K562 (cell line): Measurements from ENCODE around the gene ACOT13. TPM values are rescaled to one million over a fixed set of nuclear protein-coding genes. Genes with fewer than 3 reads are reported as not detected.
A peak's percentile ranks its signal among the peaks of the same experiment; 100 is the strongest.

Experiments used
- ATAC-seq: fragments of 200-7000 bp; cut with Tn5 transposase; 3 replicates; pipeline ENCODE4 v1.9.1; 2020; ENCODE audit warnings: moderate library complexity
- BruUV-seq: library from RNA; stranded (reverse); fragments of 400-500 nt; replicated peaks from 2 replicates; lab custom pipeline; 2021; lab: Mats Ljungman, UMichigan
- CTCF ChIA-PET: fragments of 300-600 bp; formaldehyde crosslinking; extraction: SDS; loops from one replicate; lab custom pipeline; 2021; ENCODE audit warnings: low intra/inter-chr PET ratio; lab: Yijun Ruan, JAX
- POLR2A ChIA-PET: fragments of 300-600, 350-650 bp; sonication (Branson Sonifier 250); formaldehyde crosslinking; extraction: SDS; loops from one replicate; lab custom pipeline; 2021; ENCODE audit warnings: antibody characterized with exemption, inconsistent platforms; lab: Yijun Ruan, JAX
- DNase-seq, 4 experiments: peaks; one replicate each; pipeline versions ENCODE4 v3.0.0 to v3.0.0-alpha.2; 2011 to 2018; ENCODE audit warnings: low spot score in 3 of 4, mixed read lengths in 3 of 4; ENCODE audit errors: extremely low read depth in 1 of 4
- FAIRE-seq: peaks from 2 replicates; lab custom pipeline; 2011; peaks lifted over from hg19 to GRCh38; lab: Jason Lieb, UNC
- H2AFZ ChIP-seq: 2 replicates; pipeline ENCODE4 v1.6.0; 2011; ENCODE audit warnings: low read depth, low read length, control low read depth, inconsistent platforms
- H3K27ac ChIP-seq: fragments of 200-600 bp; 3 replicates; pipeline ENCODE4 v1.8.0; 2011; ENCODE audit warnings: low read depth, mild to moderate bottlenecking, control low read depth, inconsistent platforms, low read length, moderate library complexity, mixed read lengths; ENCODE audit errors: extremely low read depth
- H3K27me3 ChIP-seq, 2 experiments: fragments of 300-600 bp in 1 of 2; 2 replicates in 1 of 2; 3 replicates in 1 of 2; pipeline versions ENCODE4 v1.6.0 to v1.8.0; 2011; ENCODE audit warnings: inconsistent platforms in 2 of 2, low read length in 2 of 2, mild to moderate bottlenecking in 1 of 2, mixed read lengths in 1 of 2, moderate library complexity in 1 of 2; ENCODE audit not compliant: control insufficient read depth in 2 of 2, insufficient read depth in 2 of 2
- H3K36me3 ChIP-seq: fragments of 300-600 bp; 3 replicates; pipeline ENCODE4 v1.8.0; 2011; ENCODE audit warnings: mild to moderate bottlenecking, low read length, inconsistent platforms; ENCODE audit not compliant: control insufficient read depth, insufficient read depth
- H3K4me1 ChIP-seq, 2 experiments: fragments of 200-600 bp in 1 of 2; replicated peaks in 1 of 2; 2 replicates in 1 of 2; 3 replicates in 1 of 2; pipeline versions ENCODE4 v1.5.1 to v1.8.0; 2011; ENCODE audit warnings: inconsistent platforms in 2 of 2, low read length in 2 of 2, mild to moderate bottlenecking in 1 of 2, mixed read lengths in 1 of 2, moderate library complexity in 1 of 2; ENCODE audit not compliant: control insufficient read depth in 2 of 2, insufficient read depth in 2 of 2
- H3K4me2 ChIP-seq: 2 replicates; pipeline ENCODE4 v1.6.1; 2011; ENCODE audit warnings: low read length, control low read depth, inconsistent platforms, mixed read lengths; ENCODE audit not compliant: insufficient read depth
- H3K4me3 ChIP-seq: fragments of 200-600 bp; sonication (generic), shearing (Covaris generic); 2 replicates; pipeline ENCODE4 v1.5.1; 2016; ENCODE audit warnings: control low read depth, inconsistent platforms
- H3K79me2 ChIP-seq: fragments of 200-600 bp; 3 replicates; pipeline ENCODE4 v1.8.0; 2011; ENCODE audit warnings: low read length, inconsistent platforms; ENCODE audit not compliant: control insufficient read depth, insufficient read depth
- H3K9ac ChIP-seq, 2 experiments: 2 replicates each; pipeline versions ENCODE4 v1.6.0 to v1.6.1; 2011; ENCODE audit warnings: low read depth in 2 of 2, low read length in 2 of 2, control low read depth in 1 of 2, inconsistent platforms in 1 of 2, mild to moderate bottlenecking in 1 of 2, mixed read lengths in 1 of 2; ENCODE audit not compliant: insufficient read depth in 1 of 2
- H3K9me1 ChIP-seq: one replicate; pipeline ENCODE4 v1.6.0; 2011; ENCODE audit warnings: inconsistent platforms, mild to moderate bottlenecking, low read length, moderate library complexity; ENCODE audit not compliant: control insufficient read depth, insufficient read depth
- H3K9me3 ChIP-seq: replicated peaks from 2 replicates; pipeline ENCODE4 v1.5.1; 2011; ENCODE audit warnings: low read depth, low read length, inconsistent platforms; ENCODE audit not compliant: control insufficient read depth, insufficient read depth
- H4K20me1 ChIP-seq: replicated peaks from 2 replicates; pipeline ENCODE4 v1.6.1; 2011; ENCODE audit warnings: low read length, inconsistent platforms, mixed read lengths; ENCODE audit not compliant: control insufficient read depth, insufficient read depth
- ETV1 ChIP-seq: fragments of 450-650 bp; conservative IDR thresholded peaks from 2 replicates; pipeline ENCODE4 v1.6.1; 2016; ENCODE audit warnings: missing genetic modification characterization, control low read depth, low read depth, missing compliant biosample characterization
- IFI16 ChIP-seq: fragments of 250-450 bp; sonication (Bioruptor Pico); IDR thresholded peaks from 2 replicates; pipeline ENCODE4 v2.1.2; 2022; ENCODE audit warnings: mild to moderate bottlenecking, inconsistent platforms
- MEF2D ChIP-seq: conservative IDR thresholded peaks from 2 replicates; pipeline ENCODE4 v1.6.1; 2016; ENCODE audit warnings: low read depth, missing genetic modification characterization, missing compliant biosample characterization
- PYGO2 ChIP-seq: fragments of 450-650 bp; IDR thresholded peaks from 2 replicates; pipeline ENCODE4 v1.6.1; 2016; ENCODE audit warnings: mild to moderate bottlenecking, missing genetic modification characterization, moderate library complexity, missing compliant biosample characterization
- RCOR1 ChIP-seq, 2 experiments: IDR thresholded peaks; 2 replicates each; pipeline ENCODE4 v1.6.1; 2012; ENCODE audit warnings: low read depth in 2 of 2, low read length in 2 of 2, borderline replicate concordance in 1 of 2, improper control_type of control experiment in 1 of 2
- SREBF2 ChIP-seq: sonication (generic); formaldehyde crosslinking; IDR thresholded peaks from 2 replicates; pipeline ENCODE4 v1.4.0; 2020; ENCODE audit warnings: mild to moderate bottlenecking, missing genetic modification reagents
- ZNF165 ChIP-seq: fragments of 250-450 bp; sonication (Bioruptor Pico); IDR thresholded peaks from 2 replicates; pipeline ENCODE4 v1.4.0; 2020; ENCODE audit warnings: borderline replicate concordance
- ZNF76 ChIP-seq: fragments of 250-450 bp; sonication (Bioruptor Pico); IDR thresholded peaks from 2 replicates; pipeline ENCODE4 v1.4.0; 2020; ENCODE audit warnings: mild to moderate bottlenecking, moderate library complexity, borderline replicate concordance
- WGBS: fragments of 100-300 bp; shearing (Covaris generic); methylation state at CpG from one replicate; pipeline ENCODE4 v1.1.6; 2016; ENCODE audit warnings: low coverage, mixed read lengths; ENCODE audit not compliant: insufficient coverage; ENCODE audit errors: missing lambda C conversion rate; 5-methylcytosine and 5-hydroxymethylcytosine counted together
- in situ Hi-C: fragments of 300-500 bp; cut with MboI; formaldehyde crosslinking; loops from 4 replicates; pipeline ENCODE4 v1.15.0; 2018; ENCODE audit warnings: inconsistent platforms, mixed read lengths
- intact Hi-C: fragments of 100-400 bp; cut with micrococcal nuclease; formaldehyde crosslinking; loops from 2 replicates; pipeline ENCODE4 v1.14.2; 2022
- polyA plus RNA-seq, 8 experiments: library from polyadenylated mRNA; depleted of rRNA in 4 of 8; stranded (reverse) in 5 of 8; unstranded in 3 of 8; fragments of >200 nt; fragmentation: Nextera tagmentation in 2 of 8; fragmentation: Illumina TruSeq in 1 of 8; extraction: Ambion mirVana in 2 of 8; extraction: Trizol in 1 of 8; gene quantifications; 2 replicates each; pipeline versions ENCODE4 v1.2.1 to v1.2.3, GENCODE V29; 2011 to 2014; ENCODE audit warnings: inconsistent platforms in 1 of 8, missing spikeins in 1 of 8
- total RNA-seq, 7 experiments: library from RNA; depleted of rRNA in 6 of 7; stranded (reverse); fragments of >200 nt in 6 of 7; fragmentation: Illumina TruSeq in 2 of 7; extraction: Trizol in 2 of 7; gene quantifications; 2 replicates each; pipeline versions ENCODE4 v1.2.1 to v1.2.3, GENCODE V29; 2011 to 2021; ENCODE audit warnings: low replicate concordance in 1 of 7
- TF ChIP-seq, protein P1 (sequence below): fragments of 200-600 bp; sonication (generic); IDR thresholded peaks from one replicate; pipeline ENCODE4 v1.6.1; 2012; ENCODE audit warnings: mild to moderate bottlenecking, low read depth, low read length, inconsistent platforms

The ACOT13 gene
- total and polyA plus RNA-seq, 9 of the 15 experiments (the other 6 are each of a cell fraction or from before 2014, with no cell fraction given) = 14.1 to 129 (median 65.7) TPM

DNA sequence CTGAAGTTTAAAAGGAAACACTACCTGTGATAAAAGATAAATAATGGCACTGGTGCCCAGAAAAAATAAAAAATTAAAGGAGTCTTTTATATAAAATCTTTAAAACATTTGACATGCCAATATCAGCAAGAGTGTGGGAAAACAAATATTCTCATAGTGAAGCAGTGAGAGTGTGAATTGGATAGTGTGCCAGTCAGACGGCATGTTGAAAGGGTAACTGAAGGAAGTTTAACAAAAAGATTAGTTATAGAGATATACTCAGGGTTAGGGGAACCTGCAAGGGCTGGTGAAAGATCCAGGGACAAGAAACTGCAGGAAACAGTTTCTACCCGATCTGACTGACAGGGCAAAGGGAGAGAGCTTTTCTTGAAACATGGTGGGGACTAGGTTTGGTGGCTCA is 85.6 kb downstream of the ACOT13 start:
- peak overlapping the region; percentile 44; the same call in 1 of the 2 replicates for H2AFZ ChIP-seq
- FAIRE-seq (no peak), ATAC-seq (no peak), DNase-seq (no peak)
- no peak overlapping the region for H3K9ac ChIP-seq
- in situ Hi-C loops (no loop called here), intact Hi-C loops (no loop called here)
- 28% methylated on average over 2 of the region's 2 CpGs for WGBS
- POLR2A ChIA-PET = interaction anchor here (1.1 to 1.4 kb wide), 3 partner anchors 15 to 31 kb away, joined by 3 read pairs; partner anchors contain the start of gene GMNN
- no peak overlapping the region for H3K4me2 ChIP-seq
- no peaks in the 10 kb centered on the region for H4K20me1 ChIP-seq
- H3K4me1 ChIP-seq = peaks cover 0 to 17% of the 10 kb centered on the region in 2 experiments; a peak in 3 of 5 replicates
- H3K4me3 ChIP-seq = no peak overlapping the region
- no peaks in the 10 kb centered on the region for H3K36me3 ChIP-seq
- no peaks in the 10 kb centered on the region for H3K79me2 ChIP-seq
- CTCF ChIA-PET = no interaction called here
- H3K9me1 ChIP-seq = no peaks in the 10 kb centered on the region
- 0 out of 5 replicates have a peak, but pooled peaks cover 0 to 4% of the 10 kb centered on the region in 2 experiments for H3K27me3 ChIP-seq
- H3K9me3 ChIP-seq = no peaks in the 10 kb centered on the region; the same call in none of the 2 replicates
- H3K27ac ChIP-seq = no peak overlapping the region
- BruUV-seq = no TSS peak
- TF ChIP-seq ZNF165 (CRISPR knock-in tag) (no peak), IFI16 (CRISPR knock-in tag) (no peak), ETV1 (tag) (no peak), PYGO2 (tag) (no peak), RCOR1 (IDR thresholded peaks at IDR 0.05; ENCODE audit: borderline replicate concordance in 1 of 2, low read depth in 2 of 2, low read length in 2 of 2) (no peak), SREBF2 (no peak), MEF2D (tag) (no peak), ZNF76 (CRISPR knock-in tag) (no peak)
- TF ChIP-seq, protein P1, sequence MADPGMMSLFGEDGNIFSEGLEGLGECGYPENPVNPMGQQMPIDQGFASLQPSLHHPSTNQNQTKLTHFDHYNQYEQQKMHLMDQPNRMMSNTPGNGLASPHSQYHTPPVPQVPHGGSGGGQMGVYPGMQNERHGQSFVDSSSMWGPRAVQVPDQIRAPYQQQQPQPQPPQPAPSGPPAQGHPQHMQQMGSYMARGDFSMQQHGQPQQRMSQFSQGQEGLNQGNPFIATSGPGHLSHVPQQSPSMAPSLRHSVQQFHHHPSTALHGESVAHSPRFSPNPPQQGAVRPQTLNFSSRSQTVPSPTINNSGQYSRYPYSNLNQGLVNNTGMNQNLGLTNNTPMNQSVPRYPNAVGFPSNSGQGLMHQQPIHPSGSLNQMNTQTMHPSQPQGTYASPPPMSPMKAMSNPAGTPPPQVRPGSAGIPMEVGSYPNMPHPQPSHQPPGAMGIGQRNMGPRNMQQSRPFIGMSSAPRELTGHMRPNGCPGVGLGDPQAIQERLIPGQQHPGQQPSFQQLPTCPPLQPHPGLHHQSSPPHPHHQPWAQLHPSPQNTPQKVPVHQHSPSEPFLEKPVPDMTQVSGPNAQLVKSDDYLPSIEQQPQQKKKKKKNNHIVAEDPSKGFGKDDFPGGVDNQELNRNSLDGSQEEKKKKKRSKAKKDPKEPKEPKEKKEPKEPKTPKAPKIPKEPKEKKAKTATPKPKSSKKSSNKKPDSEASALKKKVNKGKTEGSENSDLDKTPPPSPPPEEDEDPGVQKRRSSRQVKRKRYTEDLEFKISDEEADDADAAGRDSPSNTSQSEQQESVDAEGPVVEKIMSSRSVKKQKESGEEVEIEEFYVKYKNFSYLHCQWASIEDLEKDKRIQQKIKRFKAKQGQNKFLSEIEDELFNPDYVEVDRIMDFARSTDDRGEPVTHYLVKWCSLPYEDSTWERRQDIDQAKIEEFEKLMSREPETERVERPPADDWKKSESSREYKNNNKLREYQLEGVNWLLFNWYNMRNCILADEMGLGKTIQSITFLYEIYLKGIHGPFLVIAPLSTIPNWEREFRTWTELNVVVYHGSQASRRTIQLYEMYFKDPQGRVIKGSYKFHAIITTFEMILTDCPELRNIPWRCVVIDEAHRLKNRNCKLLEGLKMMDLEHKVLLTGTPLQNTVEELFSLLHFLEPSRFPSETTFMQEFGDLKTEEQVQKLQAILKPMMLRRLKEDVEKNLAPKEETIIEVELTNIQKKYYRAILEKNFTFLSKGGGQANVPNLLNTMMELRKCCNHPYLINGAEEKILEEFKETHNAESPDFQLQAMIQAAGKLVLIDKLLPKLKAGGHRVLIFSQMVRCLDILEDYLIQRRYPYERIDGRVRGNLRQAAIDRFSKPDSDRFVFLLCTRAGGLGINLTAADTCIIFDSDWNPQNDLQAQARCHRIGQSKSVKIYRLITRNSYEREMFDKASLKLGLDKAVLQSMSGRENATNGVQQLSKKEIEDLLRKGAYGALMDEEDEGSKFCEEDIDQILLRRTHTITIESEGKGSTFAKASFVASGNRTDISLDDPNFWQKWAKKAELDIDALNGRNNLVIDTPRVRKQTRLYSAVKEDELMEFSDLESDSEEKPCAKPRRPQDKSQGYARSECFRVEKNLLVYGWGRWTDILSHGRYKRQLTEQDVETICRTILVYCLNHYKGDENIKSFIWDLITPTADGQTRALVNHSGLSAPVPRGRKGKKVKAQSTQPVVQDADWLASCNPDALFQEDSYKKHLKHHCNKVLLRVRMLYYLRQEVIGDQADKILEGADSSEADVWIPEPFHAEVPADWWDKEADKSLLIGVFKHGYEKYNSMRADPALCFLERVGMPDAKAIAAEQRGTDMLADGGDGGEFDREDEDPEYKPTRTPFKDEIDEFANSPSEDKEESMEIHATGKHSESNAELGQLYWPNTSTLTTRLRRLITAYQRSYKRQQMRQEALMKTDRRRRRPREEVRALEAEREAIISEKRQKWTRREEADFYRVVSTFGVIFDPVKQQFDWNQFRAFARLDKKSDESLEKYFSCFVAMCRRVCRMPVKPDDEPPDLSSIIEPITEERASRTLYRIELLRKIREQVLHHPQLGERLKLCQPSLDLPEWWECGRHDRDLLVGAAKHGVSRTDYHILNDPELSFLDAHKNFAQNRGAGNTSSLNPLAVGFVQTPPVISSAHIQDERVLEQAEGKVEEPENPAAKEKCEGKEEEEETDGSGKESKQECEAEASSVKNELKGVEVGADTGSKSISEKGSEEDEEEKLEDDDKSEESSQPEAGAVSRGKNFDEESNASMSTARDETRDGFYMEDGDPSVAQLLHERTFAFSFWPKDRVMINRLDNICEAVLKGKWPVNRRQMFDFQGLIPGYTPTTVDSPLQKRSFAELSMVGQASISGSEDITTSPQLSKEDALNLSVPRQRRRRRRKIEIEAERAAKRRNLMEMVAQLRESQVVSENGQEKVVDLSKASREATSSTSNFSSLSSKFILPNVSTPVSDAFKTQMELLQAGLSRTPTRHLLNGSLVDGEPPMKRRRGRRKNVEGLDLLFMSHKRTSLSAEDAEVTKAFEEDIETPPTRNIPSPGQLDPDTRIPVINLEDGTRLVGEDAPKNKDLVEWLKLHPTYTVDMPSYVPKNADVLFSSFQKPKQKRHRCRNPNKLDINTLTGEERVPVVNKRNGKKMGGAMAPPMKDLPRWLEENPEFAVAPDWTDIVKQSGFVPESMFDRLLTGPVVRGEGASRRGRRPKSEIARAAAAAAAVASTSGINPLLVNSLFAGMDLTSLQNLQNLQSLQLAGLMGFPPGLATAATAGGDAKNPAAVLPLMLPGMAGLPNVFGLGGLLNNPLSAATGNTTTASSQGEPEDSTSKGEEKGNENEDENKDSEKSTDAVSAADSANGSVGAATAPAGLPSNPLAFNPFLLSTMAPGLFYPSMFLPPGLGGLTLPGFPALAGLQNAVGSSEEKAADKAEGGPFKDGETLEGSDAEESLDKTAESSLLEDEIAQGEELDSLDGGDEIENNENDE = no peak
